ENCODE data around the gene BAD. TPM values are rescaled to one million over a fixed set of nuclear protein-coding genes. Genes with fewer than 3 reads are reported as not detected.

Gene BAD
- 50.5 and 51.6 TPM in 2 replicates for total RNA-seq (2022)
- Bru-seq, nascent RNA, result percentile 55 among the genes with signal in this experiment
- BruChase-seq, experiment 1, labeled RNA remaining after a 2-hour chase, result percentile 57 among the genes with signal in this experiment
- percentile 62 among the genes with signal in this experiment for BruChase-seq, experiment 2, labeled RNA remaining after a 6-hour chase
- long read RNA-seq, transcript BAD-203 (3 exons, 1,157 nt), result minor isoform, 38 of 119 reads
- long read RNA-seq, transcript BAD-201 (4 exons, 929 nt), result major isoform, 77 of 119 reads
- long read RNA-seq, partial matches to known transcripts, result 0 of 119 reads
- long read RNA-seq, other reads (novel, unspliced or antisense), result 3 of 119 reads

GRCh38 chr11:64284048-64284961, at the start of gene BAD:
BAD (minus strand) TSS chr11:64284665; CDS start chr11:64284368, 297 bp downstream.
- Mint-ChIP-seq H3K9me3 (ENCODE audit: unreplicated experiment) (no peaks in the 10 kb centered on the region), H3K4me3 (ENCODE audit: unreplicated experiment) (peak within 1 kb of the TSS; percentile 82), H3K27me3 (ENCODE audit: insufficient read depth, unreplicated experiment) (no peaks in the 10 kb centered on the region), H3K4me1 (ENCODE audit: low read depth, unreplicated experiment) (peaks cover 14% of the 10 kb centered on the region), H3K36me3 (ENCODE audit: insufficient read depth, unreplicated experiment) (peaks cover 23% of the 10 kb centered on the region), H3K27ac (ENCODE audit: unreplicated experiment) (peak within 1 kb of the TSS; percentile 91)
- Histone ChIP-seq H3K36me3 (ENCODE audit: control insufficient read depth, insufficient read depth, low read length) (no peaks in the 10 kb centered on the region; the same call in 1 of the 2 replicates), H3K4me3 (ENCODE audit: low read depth, low read length) (peak within 1 kb of the TSS; percentile 74), H3K4me1 (peaks cover 5% of the 10 kb centered on the region), H3K9me3 (no peaks in the 10 kb centered on the region), H3K27me3 (replicated peaks; ENCODE audit: control insufficient read depth, insufficient read depth, low read length) (no peaks in the 10 kb centered on the region)
- ChIA-PET POLR2A (interaction anchor here (0.8 to 2.1 kb wide), 5 partner anchors 13 to 71 kb away, joined by 3 to 10 read pairs (median 5); partner anchors contain the start of genes PRDX5 and TRMT112), CTCF (interaction anchor here (0.5 to 2.8 kb wide), 5 partner anchors 14 to 602 kb away, joined by 3 to 15 read pairs (median 6); no protein-coding TSS in a partner anchor)
- intact Hi-C loops (cut with micrococcal nuclease; ENCODE audit: unreplicated experiment), result loop anchor here (1.0 to 2.0 kb wide), 2 partner anchors 14 to 20 kb away; partner anchors contain the start of gene ESRRA
- TF ChIP-seq CTCF (IDR thresholded peaks at IDR 0.05; ENCODE audit: insufficient read depth in 1 of 2, low read depth in 1 of 2, low read length in 1 of 2, severe bottlenecking in 1 of 2, unreplicated experiment in 1 of 2), result no peak
- no TSS peak for BruUV-seq (replicated peaks)
- peak; percentile 95 to 97 for DNase-seq

- TF ChIP-seq CTCF (IDR thresholded peaks at IDR 0.05; ENCODE audit: insufficient read depth in 1 of 2, low read depth in 1 of 2, low read length in 1 of 2, severe bottlenecking in 1 of 2, unreplicated experiment in 1 of 2), result no peak
- ChIA-PET CTCF (interaction anchor here (3.1 kb wide), 1 partner anchor 16 kb away, joined by 24 read pairs; the partner anchor contains the start of genes PRDX5 and TRMT112), POLR2A (interaction anchor here (0.5 kb wide), 1 partner anchor 38 kb away, joined by 3 read pairs; no protein-coding TSS in a partner anchor)
- no peaks in the 10 kb centered on the region for H3K27me3 Mint-ChIP-seq (ENCODE audit: insufficient read depth, unreplicated experiment)
- BruUV-seq (replicated peaks), result no TSS peak
- H3K36me3 ChIP-seq (ENCODE audit: control insufficient read depth, insufficient read depth, low read length), result no peaks in the 10 kb centered on the region
- intact Hi-C loops (cut with micrococcal nuclease; ENCODE audit: unreplicated experiment), result no loop called here
- no peak for DNase-seq
- H3K4me1 ChIP-seq, result peaks cover 5% of the 10 kb centered on the region; the same call in 1 of the 2 replicates
- peaks cover 12% of the 10 kb centered on the region for H3K4me1 Mint-ChIP-seq (ENCODE audit: low read depth, unreplicated experiment)
- no peaks in the 10 kb centered on the region for H3K27me3 ChIP-seq (replicated peaks; ENCODE audit: control insufficient read depth, insufficient read depth, low read length)
- no peak overlapping the region for H3K4me3 ChIP-seq (ENCODE audit: low read depth, low read length)
- no peaks in the 10 kb centered on the region for H3K9me3 Mint-ChIP-seq (ENCODE audit: unreplicated experiment)
- H3K9me3 ChIP-seq, result no peaks in the 10 kb centered on the region
- peaks cover 4% of the 10 kb centered on the region for H3K36me3 Mint-ChIP-seq (ENCODE audit: insufficient read depth, unreplicated experiment)
- H3K4me3 Mint-ChIP-seq (ENCODE audit: unreplicated experiment), result no peak overlapping the region
- no peak overlapping the region for H3K27ac Mint-ChIP-seq (ENCODE audit: unreplicated experiment)
Measured at GRCh38 chr11:64333556-64333955, 49.1 kb upstream of the BAD start.

All from Caco-2 (cell line).